ENCODE results near the gene NFKBIZ. TPM values are rescaled to one million over a fixed set of nuclear protein-coding genes. Genes with fewer than 3 reads are reported as not detected.
A peak's percentile ranks its signal among the peaks of the same experiment; 100 is the strongest.

NFKBIZ gene
- total RNA-seq, 3 donors from 2014 or later: 52.2 to 694 (median 243) TPM

GRCh38 chr3:101865751-101866509 lies 16.6 kb downstream of the NFKBIZ start:
- Histone ChIP-seq H3K4me3 (no peak overlapping the region), H3K36me3 (no peaks in the 10 kb centered on the region), H3K27me3 (no peaks in the 10 kb centered on the region), H3K27ac (peak overlapping the region; percentile 36 to 41), H3K4me1 (no peaks in the 10 kb centered on the region), H3K9me3 (no peaks in the 10 kb centered on the region)
- intact Hi-C loops (cut with DNase I; ENCODE audit: low total_unique reads): no loop called here
- TF ChIP-seq CTCF (IDR thresholded peaks at IDR 0.05) (peak in 1 of 3 donors; percentile 17), POLR2AphosphoS5 (IDR thresholded peaks at IDR 0.05) (no peak), POLR2A (IDR thresholded peaks at IDR 0.05) (no peak)
- no peak for DNase-seq (ENCODE audit: low spot score in 2 of 2)

GRCh38 chr3:101867511-101867910 lies 18.2 kb downstream of the NFKBIZ start:
- TF ChIP-seq POLR2AphosphoS5 (IDR thresholded peaks at IDR 0.05): no peak
- no peak for TF ChIP-seq POLR2A (IDR thresholded peaks at IDR 0.05)
- H3K27ac ChIP-seq: peak overlapping the region; percentile 34 to 45
- no peaks in the 10 kb centered on the region for H3K4me1 ChIP-seq
- H3K4me3 ChIP-seq: no peak overlapping the region
- no peaks in the 10 kb centered on the region for H3K36me3 ChIP-seq
- DNase-seq (ENCODE audit: low spot score in 2 of 2): no peak
- H3K9me3 ChIP-seq: no peaks in the 10 kb centered on the region
- no peaks in the 10 kb centered on the region for H3K27me3 ChIP-seq
- intact Hi-C loops (cut with DNase I; ENCODE audit: low total_unique reads): no loop called here

DNA sequence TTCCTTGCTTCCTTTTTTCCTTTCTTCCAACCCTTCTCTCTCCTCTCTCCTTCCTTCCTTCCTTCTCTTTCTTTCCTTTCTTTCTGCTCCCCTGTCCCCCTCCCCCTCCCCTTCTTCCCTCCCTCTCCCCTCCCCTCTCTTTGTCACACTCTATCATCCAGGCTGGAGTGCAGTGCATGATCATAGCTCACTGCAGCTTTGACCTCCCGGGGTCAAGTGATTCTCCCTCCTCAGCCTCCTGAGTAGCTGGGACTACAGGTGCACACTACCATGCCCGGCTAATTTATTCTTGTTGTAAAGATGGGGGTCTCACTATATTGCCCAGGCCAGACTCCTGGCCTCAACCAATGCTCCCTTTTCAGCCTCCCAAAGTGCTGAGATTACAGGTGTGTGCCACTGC lies 18.7 kb downstream of the NFKBIZ start:
- Histone ChIP-seq H3K4me1 (no peaks in the 10 kb centered on the region), H3K9me3 (no peaks in the 10 kb centered on the region), H3K36me3 (no peaks in the 10 kb centered on the region), H3K4me3 (no peak overlapping the region), H3K27me3 (no peaks in the 10 kb centered on the region), H3K27ac (peak overlapping the region in 1 of 2 donors; percentile 45)
- no peak for DNase-seq (ENCODE audit: low spot score in 2 of 2)
- no peak for TF ChIP-seq POLR2A (IDR thresholded peaks at IDR 0.05)
- intact Hi-C loops (cut with DNase I; ENCODE audit: low total_unique reads): no loop called here

GRCh38 chr3:101868534-101869464 lies 19.5 kb downstream of the NFKBIZ start:
- Histone ChIP-seq H3K27me3 (no peaks in the 10 kb centered on the region), H3K36me3 (no peaks in the 10 kb centered on the region), H3K4me1 (no peaks in the 10 kb centered on the region), H3K27ac (peak overlapping the region; percentile 45 to 58), H3K9me3 (no peaks in the 10 kb centered on the region), H3K4me3 (no peak overlapping the region)
- no peak for TF ChIP-seq POLR2AphosphoS5 (IDR thresholded peaks at IDR 0.05)
- TF ChIP-seq CTCF (IDR thresholded peaks at IDR 0.05): no peak
- no peak for TF ChIP-seq POLR2A (IDR thresholded peaks at IDR 0.05)
- no peak for DNase-seq (ENCODE audit: low spot score in 2 of 2)
- intact Hi-C loops (cut with DNase I; ENCODE audit: low total_unique reads): no loop called here

DNA sequence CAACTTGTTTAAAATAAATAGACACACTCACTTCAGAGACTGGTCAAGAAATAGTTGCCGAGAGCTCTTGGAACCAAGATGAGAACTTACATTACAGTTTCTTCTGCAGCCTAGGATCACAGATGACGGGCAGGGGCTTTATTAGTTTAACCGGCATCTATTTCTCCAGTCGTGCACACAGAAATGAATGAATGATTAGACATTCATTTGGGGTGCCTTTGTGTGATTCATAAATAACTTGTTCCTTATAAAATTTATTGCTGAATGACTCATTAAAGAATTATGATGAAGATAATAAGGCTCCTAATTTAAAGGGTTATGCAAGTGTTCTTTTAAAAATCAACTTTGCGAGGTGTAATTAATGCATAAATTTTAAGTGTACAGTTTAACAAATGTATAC lies 20.8 kb downstream of the NFKBIZ start:
- DNase-seq (ENCODE audit: low spot score in 2 of 2): no peak
- Histone ChIP-seq H3K9me3 (no peaks in the 10 kb centered on the region), H3K27me3 (no peaks in the 10 kb centered on the region), H3K36me3 (no peaks in the 10 kb centered on the region), H3K4me1 (no peaks in the 10 kb centered on the region), H3K27ac (no peak overlapping the region), H3K4me3 (no peak overlapping the region)
- intact Hi-C loops (cut with DNase I; ENCODE audit: low total_unique reads): no loop called here
- no peak for TF ChIP-seq POLR2A (IDR thresholded peaks at IDR 0.05)
- no peak for TF ChIP-seq POLR2AphosphoS5 (IDR thresholded peaks at IDR 0.05)
- no peak for TF ChIP-seq CTCF (IDR thresholded peaks at IDR 0.05)

DNA sequence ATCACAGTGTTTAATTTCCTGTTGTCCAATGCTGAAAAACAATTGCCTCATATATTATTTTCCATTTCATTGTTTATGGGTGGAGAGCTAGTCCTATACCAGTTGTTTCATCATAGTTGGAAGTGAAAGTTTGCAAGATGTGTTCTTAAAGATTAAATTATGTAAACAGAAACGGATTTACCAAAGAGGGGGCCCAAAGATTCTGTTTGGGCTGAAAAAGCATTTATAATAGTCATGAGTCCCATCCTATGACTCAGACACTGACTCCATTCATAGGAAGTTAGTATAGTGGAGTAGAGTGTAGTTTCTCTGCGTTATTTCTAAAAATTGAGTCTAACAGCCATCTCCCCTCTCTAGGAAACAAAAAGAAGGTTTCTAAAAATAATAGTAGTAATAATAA lies 24.3 kb downstream of the NFKBIZ start:
- H3K27ac ChIP-seq: no peak overlapping the region
- no peaks in the 10 kb centered on the region for H3K9me3 ChIP-seq
- H3K36me3 ChIP-seq: no peaks in the 10 kb centered on the region
- H3K4me3 ChIP-seq: no peak overlapping the region
- H3K27me3 ChIP-seq: no peaks in the 10 kb centered on the region
- no peaks in the 10 kb centered on the region for H3K4me1 ChIP-seq
- TF ChIP-seq POLR2AphosphoS5 (IDR thresholded peaks at IDR 0.05): no peak
- TF ChIP-seq CTCF (IDR thresholded peaks at IDR 0.05): no peak
- TF ChIP-seq POLR2A (IDR thresholded peaks at IDR 0.05): no peak
- intact Hi-C loops (cut with DNase I; ENCODE audit: low total_unique reads): no loop called here
- DNase-seq (ENCODE audit: low spot score in 2 of 2): no peak
